ENCODE data around the gene APOA5.

DNA sequence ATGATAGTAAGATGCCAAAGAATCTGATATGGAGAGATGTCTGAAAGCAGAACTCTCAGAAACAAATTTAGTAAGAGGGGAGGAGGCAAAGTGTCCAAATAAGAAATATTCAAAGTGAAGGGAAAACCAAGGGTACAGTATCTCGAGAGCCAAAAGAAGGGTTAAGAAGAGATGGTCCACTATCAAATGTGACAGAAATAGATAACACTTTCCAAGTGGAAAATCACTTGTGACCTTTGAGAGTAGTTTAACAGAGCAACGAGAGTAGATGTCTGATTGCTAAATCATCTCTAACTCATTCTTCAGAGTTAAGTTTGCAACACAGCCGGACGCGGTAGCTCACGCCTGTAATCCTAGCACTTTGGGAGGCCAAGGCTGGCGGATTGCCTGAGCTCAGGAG lies 14.6 kb downstream of the APOA5 start:
- TF ChIP-seq EZH2 (IDR thresholded peaks at IDR 0.05) (no peak), POLR2AphosphoS5 (IDR thresholded peaks at IDR 0.05; ENCODE audit: borderline replicate concordance, low read depth, low read length) (no peak), FOXP2 (optimal IDR thresholded peaks at IDR 0.05; ENCODE audit: control extremely low read depth, extremely low read length, insufficient read depth) (no peak)

All from SK-N-MC (cell line).